Lower leg skin (tissue), 3 donors: ENCODE results near the gene TMEM184A.

Experiments used
- POLR2A ChIP-seq, 2 donors: fragments of 450-650 bp; IDR thresholded peaks; one replicate each; pipeline ENCODE4 v1.6.1; 2016 to 2017; ENCODE audit warnings: antibody characterized with exemption in 2 of 2, mild to moderate bottlenecking in 1 of 2, moderate library complexity in 1 of 2
- TF ChIP-seq, protein P1 (sequence below), 3 donors: fragments of 450-650 bp; IDR thresholded peaks; one replicate each; pipeline ENCODE4 v1.5.1; 2016; ENCODE audit warnings: antibody characterized with exemption in 3 of 3, mild to moderate bottlenecking in 3 of 3, moderate library complexity in 2 of 3

GRCh38 chr7:1604383-1604782 lies 48.4 kb upstream of the TMEM184A start:
- TF ChIP-seq, protein P1, sequence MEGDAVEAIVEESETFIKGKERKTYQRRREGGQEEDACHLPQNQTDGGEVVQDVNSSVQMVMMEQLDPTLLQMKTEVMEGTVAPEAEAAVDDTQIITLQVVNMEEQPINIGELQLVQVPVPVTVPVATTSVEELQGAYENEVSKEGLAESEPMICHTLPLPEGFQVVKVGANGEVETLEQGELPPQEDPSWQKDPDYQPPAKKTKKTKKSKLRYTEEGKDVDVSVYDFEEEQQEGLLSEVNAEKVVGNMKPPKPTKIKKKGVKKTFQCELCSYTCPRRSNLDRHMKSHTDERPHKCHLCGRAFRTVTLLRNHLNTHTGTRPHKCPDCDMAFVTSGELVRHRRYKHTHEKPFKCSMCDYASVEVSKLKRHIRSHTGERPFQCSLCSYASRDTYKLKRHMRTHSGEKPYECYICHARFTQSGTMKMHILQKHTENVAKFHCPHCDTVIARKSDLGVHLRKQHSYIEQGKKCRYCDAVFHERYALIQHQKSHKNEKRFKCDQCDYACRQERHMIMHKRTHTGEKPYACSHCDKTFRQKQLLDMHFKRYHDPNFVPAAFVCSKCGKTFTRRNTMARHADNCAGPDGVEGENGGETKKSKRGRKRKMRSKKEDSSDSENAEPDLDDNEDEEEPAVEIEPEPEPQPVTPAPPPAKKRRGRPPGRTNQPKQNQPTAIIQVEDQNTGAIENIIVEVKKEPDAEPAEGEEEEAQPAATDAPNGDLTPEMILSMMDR (IDR thresholded peaks at IDR 0.05): no peak
- TF ChIP-seq POLR2A (IDR thresholded peaks at IDR 0.05): no peak
